ENCODE measurements around the gene MID1.
"Not testable (repeated sequence)": the region's sequence is repeated elsewhere in the genome, so short reads cannot be mapped to it uniquely, and the experiment has no call there.

The MID1 gene

GRCh38 chrX:10617186-10617998 is 3.0 kb downstream of the MID1 start:
- no peak for FAIRE-seq

GRCh38 chrX:10615931-10616774 is 4.2 kb downstream of the MID1 start:
- peak; percentile 56 for FAIRE-seq

- FAIRE-seq: no peak
Observed at GRCh38 chrX:10612215-10612614, 8.2 kb downstream of the MID1 start.

GRCh38 chrX:10611441-10612090 is 8.8 kb downstream of the MID1 start:
- no peak for FAIRE-seq

- FAIRE-seq: no peak
Observed at GRCh38 chrX:10608099-10608498, 12.3 kb downstream of the MID1 start.

GRCh38 chrX:10607233-10607632 is 13.2 kb downstream of the MID1 start:
- no peak for FAIRE-seq

GRCh38 chrX:10603612-10604011 is 16.8 kb downstream of the MID1 start:
- no peak for FAIRE-seq

- no peak for FAIRE-seq
Observed at GRCh38 chrX:10602646-10603045, 17.7 kb downstream of the MID1 start.

GRCh38 chrX:10600479-10600878 is 19.9 kb downstream of the MID1 start:
- FAIRE-seq: no peak

GRCh38 chrX:10598540-10598939 is 21.8 kb downstream of the MID1 start:
- no peak for FAIRE-seq

- FAIRE-seq: no peak
Observed at GRCh38 chrX:10597871-10598270, 22.5 kb downstream of the MID1 start.

- no peak for FAIRE-seq
Observed at GRCh38 chrX:10591363-10592335, 28.7 kb downstream of the MID1 start.

- FAIRE-seq: not testable (repeated sequence)
Observed at GRCh38 chrX:10589787-10590186, 30.6 kb downstream of the MID1 start.

- no peak for FAIRE-seq
Observed at GRCh38 chrX:10589098-10589497, 31.3 kb downstream of the MID1 start.

GRCh38 chrX:10584882-10585281 is 35.5 kb downstream of the MID1 start:
- not testable (repeated sequence) for FAIRE-seq

- no peak for FAIRE-seq
Observed at GRCh38 chrX:10582945-10583344, 37.4 kb downstream of the MID1 start.

GRCh38 chrX:10582215-10582733 is 38.1 kb downstream of the MID1 start:
- FAIRE-seq: no peak

GRCh38 chrX:10579112-10580011 is 41.0 kb downstream of the MID1 start:
- no peak for FAIRE-seq

- no peak for FAIRE-seq
Observed at GRCh38 chrX:10578527-10578926, 41.9 kb downstream of the MID1 start.

GRCh38 chrX:10577853-10578252 is 42.5 kb downstream of the MID1 start:
- FAIRE-seq: no peak
